Measurements from ENCODE around the gene GNAZ.

The GNAZ gene

DNA sequence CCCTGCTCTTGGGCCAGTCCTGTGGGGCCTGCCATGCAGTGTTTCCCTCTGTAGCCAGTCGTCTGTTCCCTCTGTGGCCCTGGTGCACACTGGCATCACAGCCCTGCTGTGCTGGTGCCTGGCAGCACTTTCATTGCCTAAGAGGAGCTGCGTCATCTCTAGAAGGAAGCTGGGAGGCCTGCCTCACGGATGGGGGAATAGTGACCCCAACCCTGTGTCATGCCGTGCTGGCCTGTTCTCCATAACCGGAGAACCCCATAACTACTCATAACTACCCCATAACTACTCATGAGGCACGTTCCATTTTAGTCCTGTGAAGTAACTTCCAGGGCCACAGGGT is 88.9 kb downstream of the GNAZ start:
- DNase-seq: no peak

DNA sequence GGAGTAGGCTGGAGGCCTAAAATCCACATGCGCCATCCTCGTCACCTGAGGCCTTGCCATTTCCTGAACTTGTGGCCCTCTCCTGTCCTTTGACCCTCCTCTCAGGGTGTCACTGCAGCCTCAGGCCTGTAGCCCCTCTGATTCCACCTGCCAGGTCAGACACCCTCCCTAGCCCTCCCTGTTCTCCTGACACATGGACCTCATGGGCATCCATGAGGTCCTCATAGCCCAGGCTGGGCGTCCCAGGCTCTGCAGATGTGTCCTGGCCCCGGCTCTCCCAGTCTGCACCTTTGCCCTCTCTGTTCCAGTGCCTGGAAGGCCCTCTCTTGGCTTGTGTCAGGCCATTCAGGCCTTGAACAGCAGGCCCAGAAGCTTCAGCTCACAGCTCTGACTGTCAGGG is 90.7 kb downstream of the GNAZ start:
- DNase-seq: no peak

DNA sequence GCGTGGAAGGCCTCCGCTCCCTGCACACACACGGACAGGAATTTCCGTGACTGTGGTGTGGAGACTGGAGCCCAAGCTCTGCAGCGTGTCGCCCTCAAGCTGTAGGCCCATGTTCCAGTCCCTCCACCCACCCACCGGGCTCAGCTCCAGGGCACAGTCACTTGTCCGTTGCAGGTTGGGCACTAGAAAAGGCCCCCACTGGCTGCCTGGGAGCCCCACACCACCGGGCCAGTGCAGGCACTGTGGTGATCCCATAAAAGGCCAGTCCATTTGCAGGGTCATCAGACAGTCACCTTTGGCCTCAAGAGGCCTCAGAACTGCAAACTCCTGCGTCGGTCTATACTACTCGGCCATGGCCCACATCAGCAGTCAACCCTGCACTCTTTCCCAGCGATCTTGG is 91.3 kb downstream of the GNAZ start:
- DNase-seq: no peak

DNA sequence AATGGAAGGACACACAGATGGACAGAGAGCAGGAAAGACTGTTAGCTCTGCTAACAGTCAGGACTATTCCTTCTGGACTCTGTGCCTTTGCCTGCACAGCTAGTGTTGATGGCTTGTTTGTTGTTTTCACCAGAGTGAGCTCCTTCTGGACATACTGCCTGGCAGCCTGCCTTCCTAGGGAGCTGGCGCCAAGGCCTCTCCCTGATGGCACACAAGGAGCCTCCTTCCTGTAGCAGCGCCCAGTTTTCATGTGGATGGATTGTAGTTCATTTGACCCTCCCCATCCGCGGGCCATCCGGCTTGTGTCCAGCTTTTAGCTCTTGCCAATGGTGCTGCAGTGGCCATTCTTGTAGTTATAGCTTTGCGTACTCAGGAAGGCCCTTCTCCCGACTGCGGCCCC is 93.3 kb downstream of the GNAZ start:
- DNase-seq: no peak

DNA sequence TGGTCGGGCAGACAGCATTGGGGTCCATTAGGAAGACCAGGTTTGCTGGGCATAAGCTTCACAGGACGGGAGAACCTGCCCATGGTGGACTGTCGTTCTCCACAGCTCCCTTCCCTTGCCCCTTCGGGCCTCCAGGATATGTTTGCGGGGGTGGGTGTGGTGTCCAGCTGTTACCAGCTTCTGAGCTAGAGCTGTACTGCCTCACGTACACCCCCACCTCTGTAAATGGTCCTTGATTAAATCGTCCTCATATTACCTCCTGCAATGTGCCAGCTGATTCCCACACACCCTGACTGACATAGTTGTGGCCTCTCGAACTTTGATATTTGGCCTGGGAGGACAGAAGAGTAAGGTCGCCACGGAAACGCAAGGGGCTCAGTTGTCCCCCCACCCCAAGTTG is 93.8 kb downstream of the GNAZ start:
- no peak for DNase-seq

DNA sequence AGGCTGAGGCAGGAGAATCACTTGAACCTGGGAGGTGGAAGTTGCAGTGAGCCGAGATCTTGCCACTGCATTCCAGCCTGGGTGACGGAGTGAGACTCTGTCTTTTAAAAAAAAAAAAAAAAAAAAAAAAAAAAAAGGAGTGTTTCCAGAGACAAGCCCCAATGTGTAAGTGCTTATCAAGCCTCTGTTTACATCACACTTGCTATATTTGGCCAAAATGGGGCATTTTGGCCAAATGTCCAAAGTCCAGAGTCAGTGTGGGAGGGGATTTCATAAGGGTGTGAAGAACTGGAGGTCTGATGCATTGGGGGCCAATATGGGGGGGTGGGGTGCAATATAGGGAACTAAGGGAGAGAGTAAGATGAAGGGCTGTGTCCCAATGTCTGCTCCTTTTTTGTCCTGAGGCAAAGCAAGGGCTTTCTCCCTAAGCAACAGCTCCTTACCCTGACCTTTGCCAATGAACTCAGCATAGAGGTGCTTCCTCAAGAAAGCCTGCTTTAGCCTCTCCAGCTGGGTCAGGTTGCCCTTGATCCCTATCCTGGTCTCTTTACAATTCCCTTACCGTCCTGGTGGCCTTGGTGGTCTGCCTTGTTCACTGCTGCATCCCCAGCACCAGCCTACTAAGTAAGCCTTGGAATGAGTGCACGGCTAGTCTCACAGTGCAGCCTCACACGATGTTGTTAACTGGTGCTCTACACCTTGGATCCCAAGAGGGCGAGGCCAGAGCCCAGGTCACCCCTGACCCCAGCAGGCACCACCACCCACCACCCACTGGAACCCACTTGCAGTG is 95.9 kb downstream of the GNAZ start:
- no peak for DNase-seq

DNA sequence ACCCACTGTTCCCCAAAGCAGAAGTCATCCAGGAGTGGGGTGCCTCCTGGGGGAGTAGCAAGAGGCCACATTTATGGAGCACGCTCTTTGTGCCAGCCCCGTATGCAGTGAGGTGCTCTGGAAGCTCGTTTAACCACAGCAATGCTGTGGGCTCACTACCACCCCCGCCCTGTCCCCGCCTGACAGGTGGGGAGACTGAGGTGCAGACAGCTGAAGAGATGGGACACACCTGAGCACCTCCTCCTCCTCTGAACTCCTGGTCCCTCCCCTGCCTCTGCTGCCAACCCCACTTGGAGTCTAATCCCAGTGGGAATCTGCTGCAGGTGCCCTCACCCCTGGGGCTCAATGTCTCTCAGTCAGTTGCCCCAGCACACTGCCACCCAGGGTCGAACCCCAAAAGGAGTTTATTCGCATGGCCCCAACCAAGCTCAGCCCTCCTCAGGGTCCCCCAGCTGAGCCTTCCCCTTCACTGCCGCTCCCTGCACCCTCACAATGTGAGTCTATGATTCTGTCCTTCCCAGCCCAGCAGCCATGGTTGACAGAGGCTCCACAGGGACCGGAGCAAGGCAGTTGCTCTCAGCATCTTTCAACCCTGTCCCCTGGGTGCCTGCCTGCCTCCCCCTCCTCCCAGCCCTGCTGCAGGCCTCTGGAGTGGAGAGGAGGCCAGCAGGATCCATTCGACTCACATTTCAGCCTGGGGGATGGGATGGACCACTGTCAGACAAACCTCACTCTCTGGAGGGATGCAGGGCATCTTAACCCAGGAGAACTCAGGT is 96.7 kb downstream of the GNAZ start:
- DNase-seq: no peak

DNA sequence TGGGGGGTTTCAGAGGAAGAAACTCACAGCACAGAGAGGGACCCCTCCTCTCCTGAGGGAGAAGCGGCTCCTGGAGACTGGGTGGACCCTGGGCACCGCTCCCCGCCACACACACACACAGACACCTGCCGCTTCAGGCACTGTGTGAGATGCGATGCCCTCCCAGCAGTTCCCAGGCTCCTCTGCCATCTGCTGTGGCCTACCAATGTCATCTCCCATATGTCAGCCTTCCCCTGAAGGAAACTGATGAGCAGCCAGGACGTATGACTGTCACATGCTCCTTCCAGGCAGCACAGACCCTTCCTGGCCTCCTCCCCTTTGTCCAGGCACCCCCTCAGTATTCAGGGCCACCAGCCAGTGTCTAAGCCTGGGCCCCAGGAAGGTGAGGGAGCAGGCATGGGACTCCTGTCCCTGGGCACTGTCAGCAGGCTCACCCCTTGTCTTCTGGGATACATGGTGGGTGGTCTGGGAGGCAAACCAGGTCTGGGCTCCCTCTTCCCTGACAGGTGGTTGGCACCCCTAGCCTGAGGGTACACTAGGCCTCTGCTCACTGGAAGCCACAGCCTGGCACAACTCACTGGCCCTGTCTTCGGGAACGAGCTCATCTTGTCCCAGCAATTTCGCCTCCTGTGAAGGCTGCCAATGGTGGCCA is 98.2 kb downstream of the GNAZ start:
- DNase-seq: no peak

DNA sequence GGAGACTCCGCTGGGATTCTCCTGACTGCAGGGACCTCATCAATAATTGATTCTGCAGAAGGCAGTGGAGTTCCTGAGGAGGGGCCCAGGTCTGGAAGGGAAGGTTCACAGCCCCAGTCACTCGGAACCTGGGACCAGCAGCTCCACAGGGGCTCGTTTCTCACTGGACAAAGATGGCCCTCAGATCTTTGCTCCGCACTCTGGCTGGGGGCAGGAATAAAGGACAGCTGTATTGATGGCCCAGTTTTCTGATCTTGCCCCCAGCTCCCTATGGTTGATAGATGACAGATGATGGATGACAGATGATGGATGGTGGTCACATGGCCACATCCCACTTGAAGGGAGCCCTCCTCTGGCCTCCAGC is 98.7 kb downstream of the GNAZ start:
- DNase-seq: no peak
